CD4-positive, alpha-beta T cell treated with Interleukin-6 at 100 ng/mL for 8 hours (primary cell): ENCODE data around the gene ANAPC16.
"Not testable (repeated sequence)": the region's sequence is repeated elsewhere in the genome, so short reads cannot be mapped to it uniquely, and the experiment has no call there.

Experiments
- DNase-seq: peaks from one replicate; pipeline ENCODE4 v3.0.0-alpha.2; 2020; ENCODE audit warnings: mixed read lengths, low spot score

Gene ANAPC16

GRCh38 chr10:72263613-72264241, 47.9 kb downstream of the ANAPC16 start:
- DNase-seq: peak; percentile 68

GRCh38 chr10:72264536-72264935, 48.7 kb downstream of the ANAPC16 start:
- no peak for DNase-seq

- no peak for DNase-seq
Observed at GRCh38 chr10:72265508-72265907, 49.7 kb downstream of the ANAPC16 start.

GRCh38 chr10:72265990-72266865, 50.4 kb downstream of the ANAPC16 start:
- DNase-seq: no peak

GRCh38 chr10:72267381-72267780, 51.6 kb downstream of the ANAPC16 start:
- no peak for DNase-seq

GRCh38 chr10:72267819-72268399, 52.1 kb downstream of the ANAPC16 start:
- no peak for DNase-seq

- DNase-seq: not testable (repeated sequence)
Observed at GRCh38 chr10:72268475-72269200, 52.8 kb downstream of the ANAPC16 start.

- no peak for DNase-seq
Observed at GRCh38 chr10:72270607-72271281, 54.9 kb downstream of the ANAPC16 start.

- no peak for DNase-seq
Observed at GRCh38 chr10:72272689-72273409, 57.0 kb downstream of the ANAPC16 start.

- peak; percentile 97 for DNase-seq
Observed at GRCh38 chr10:72273410-72274212, 57.8 kb downstream of the ANAPC16 start, which contains the start of gene DDIT4. TSS of gene DDIT4 (plus strand) at chr10:72273924. CDS start at chr10:72274217, 293 bp downstream.

- no peak for DNase-seq
Observed at GRCh38 chr10:72274213-72274729, 58.5 kb downstream of the ANAPC16 start.

GRCh38 chr10:72274730-72275350, 59.0 kb downstream of the ANAPC16 start:
- peak; percentile 69 for DNase-seq

- no peak for DNase-seq
Observed at GRCh38 chr10:72275351-72276012, 59.7 kb downstream of the ANAPC16 start.

- DNase-seq: no peak
Observed at GRCh38 chr10:72276013-72276387, 60.2 kb downstream of the ANAPC16 start.

- no peak for DNase-seq
Observed at GRCh38 chr10:72276421-72277339, 60.9 kb downstream of the ANAPC16 start.

- DNase-seq: no peak
Observed at GRCh38 chr10:72277340-72277995, 61.7 kb downstream of the ANAPC16 start.

- DNase-seq: no peak
Observed at GRCh38 chr10:72277996-72278667, 62.3 kb downstream of the ANAPC16 start.
